GM18858 (cell line): ENCODE data around the gene PANK4.

ENCODE experiments used
- ATAC-seq: cut with Tn5 transposase; IDR thresholded peaks from one replicate; pipeline ENCODE4 v1.9.1; 2021; ENCODE audit not compliant: unreplicated experiment

The PANK4 gene

GRCh38 chr1:2546515-2547209 lies 20.3 kb upstream of the PANK4 start:
- no peak for ATAC-seq

- ATAC-seq = no peak
Observed at GRCh38 chr1:2545754-2546514, 19.5 kb upstream of the PANK4 start.

GRCh38 chr1:2544875-2545640 lies 18.7 kb upstream of the PANK4 start:
- ATAC-seq = no peak

GRCh38 chr1:2544093-2544874 lies 17.9 kb upstream of the PANK4 start:
- ATAC-seq = no peak

GRCh38 chr1:2543543-2544092 lies 17.2 kb upstream of the PANK4 start:
- no peak for ATAC-seq

GRCh38 chr1:2542246-2542915 lies 16.0 kb upstream of the PANK4 start:
- no peak for ATAC-seq

- ATAC-seq = no peak
Observed at GRCh38 chr1:2541619-2542245, 15.3 kb upstream of the PANK4 start.

- ATAC-seq = no peak
Observed at GRCh38 chr1:2540816-2541492, 14.6 kb upstream of the PANK4 start.

GRCh38 chr1:2539312-2539907 lies 13.0 kb upstream of the PANK4 start:
- no peak for ATAC-seq

- no peak for ATAC-seq
Observed at GRCh38 chr1:2538872-2539271, 12.5 kb upstream of the PANK4 start.

- no peak for ATAC-seq
Observed at GRCh38 chr1:2538376-2538775, 12.0 kb upstream of the PANK4 start.

GRCh38 chr1:2537784-2538115 lies 11.4 kb upstream of the PANK4 start:
- no peak for ATAC-seq

- ATAC-seq = no peak
Observed at GRCh38 chr1:2535981-2536380, 9.6 kb upstream of the PANK4 start.

GRCh38 chr1:2535455-2535854 lies 9.1 kb upstream of the PANK4 start:
- ATAC-seq = no peak

- ATAC-seq = no peak
Observed at GRCh38 chr1:2534687-2535441, 8.5 kb upstream of the PANK4 start.

GRCh38 chr1:2534315-2534686 lies 7.9 kb upstream of the PANK4 start:
- no peak for ATAC-seq

GRCh38 chr1:2533365-2533764 lies 7.0 kb upstream of the PANK4 start:
- no peak for ATAC-seq

- no peak for ATAC-seq
Observed at GRCh38 chr1:2532485-2533160, 6.2 kb upstream of the PANK4 start.
